OCI-LY3 (cell line): ENCODE data around the gene FCRL4.
A peak's percentile ranks its signal among the peaks of the same experiment; 100 is the strongest.

Experiments used
- H2AFZ ChIP-seq: fragments of 200-600, 300-600 bp; shearing (Covaris generic); 2 replicates; pipeline ENCODE4 v1.6.0; 2014; ENCODE audit warnings: antibody characterized with exemption, low read depth, low read length
- H3K27ac ChIP-seq: fragments of 200-600, 300-600 bp; sonication (generic); 2 replicates; pipeline ENCODE4 v1.5.1; 2014; ENCODE audit warnings: mild to moderate bottlenecking, low read length, moderate library complexity, mixed read lengths
- H3K27me3 ChIP-seq: fragments of 200-600, 300-600 bp; sonication (generic); 2 replicates; pipeline ENCODE4 v1.6.1; 2014; ENCODE audit warnings: low read depth, low read length, mixed read lengths
- H3K36me3 ChIP-seq: fragments of 200-600, 300-600 bp; sonication (generic); replicated peaks from 2 replicates; pipeline ENCODE3; 2014; ENCODE audit warnings: low read depth, low read length, mixed read lengths
- H3K4me1 ChIP-seq: fragments of 300-600, 200-600 bp; sonication (generic); 2 replicates; pipeline ENCODE4 v1.6.1; 2014; ENCODE audit warnings: low read length, mixed read lengths
- H3K4me2 ChIP-seq: fragments of 200-600, 300-600 bp; sonication (generic); 2 replicates; pipeline ENCODE4 v1.6.1; 2014; ENCODE audit warnings: low read length, mixed read lengths
- H3K4me3 ChIP-seq: fragments of 300-600, 200-600 bp; sonication (generic); 2 replicates; pipeline ENCODE4 v1.5.1; 2014; ENCODE audit warnings: antibody characterized with exemption, mild to moderate bottlenecking, low read length, moderate library complexity
- H3K79me2 ChIP-seq: fragments of 300-600, 200-600 bp; shearing (Covaris generic); 2 replicates; pipeline ENCODE4 v1.6.1; 2014; ENCODE audit warnings: mild to moderate bottlenecking, low read length, mixed read lengths
- H3K9ac ChIP-seq: fragments of 300-600, 200-600 bp; shearing (Covaris generic); 2 replicates; pipeline ENCODE4 v1.6.0; 2014; ENCODE audit warnings: mild to moderate bottlenecking, low read length, moderate library complexity
- H3K9me3 ChIP-seq: fragments of 200-600, 300-600 bp; shearing (Covaris generic); 2 replicates; pipeline ENCODE4 v1.6.1; 2014; ENCODE audit warnings: low read length, mixed read lengths; ENCODE audit not compliant: insufficient read depth
- H4K20me1 ChIP-seq: fragments of 200-600, 300-600 bp; sonication (generic); 2 replicates; pipeline ENCODE4 v1.6.1; 2016; ENCODE audit warnings: low read length, mixed read lengths; ENCODE audit not compliant: insufficient read depth
- CTCF ChIP-seq: fragments of 200-600, 300-600 bp; sonication (generic); IDR thresholded peaks from 2 replicates; pipeline ENCODE4 v1.5.1; 2014; ENCODE audit warnings: antibody characterized with exemption, low read length, low read depth
- EZH2phosphoT487 ChIP-seq: fragments of 200-600 bp; shearing (Covaris generic); IDR thresholded peaks from 2 replicates; pipeline ENCODE4 v1.6.1; 2018; ENCODE audit warnings: antibody characterized with exemption, mixed run types, low read depth

The FCRL4 gene

GRCh38 chr1:157618190-157618589, 20.3 kb upstream of the FCRL4 start:
- no peak overlapping the region for H3K27ac ChIP-seq
- H3K4me3 ChIP-seq: no peak overlapping the region
- peaks cover 9% of the 10 kb centered on the region; the same call in 1 of the 2 replicates for H4K20me1 ChIP-seq
- H3K9me3 ChIP-seq: no peaks in the 10 kb centered on the region
- no peaks in the 10 kb centered on the region for H3K79me2 ChIP-seq
- H3K9ac ChIP-seq: no peak overlapping the region
- no peaks in the 10 kb centered on the region for H3K36me3 ChIP-seq
- H3K4me1 ChIP-seq: no peaks in the 10 kb centered on the region
- no peak overlapping the region for H2AFZ ChIP-seq
- no peak for TF ChIP-seq EZH2phosphoT487
- no peak for TF ChIP-seq CTCF
- no peak overlapping the region for H3K4me2 ChIP-seq
- peaks cover 94% of the 10 kb centered on the region for H3K27me3 ChIP-seq

- no peaks in the 10 kb centered on the region for H3K9me3 ChIP-seq
- H3K36me3 ChIP-seq: no peaks in the 10 kb centered on the region
- TF ChIP-seq EZH2phosphoT487: no peak
- TF ChIP-seq CTCF: no peak
- H3K4me1 ChIP-seq: peaks cover 39% of the 10 kb centered on the region
- H2AFZ ChIP-seq: no peak overlapping the region
- H3K4me2 ChIP-seq: no peak overlapping the region
- H3K79me2 ChIP-seq: no peaks in the 10 kb centered on the region
- H3K27me3 ChIP-seq: peaks cover 76% of the 10 kb centered on the region
- H3K9ac ChIP-seq: no peak overlapping the region
- no peak overlapping the region for H3K27ac ChIP-seq
- no peak overlapping the region for H3K4me3 ChIP-seq
- peaks cover 33% of the 10 kb centered on the region for H4K20me1 ChIP-seq
Observed at GRCh38 chr1:157600236-157600635, 2.4 kb upstream of the FCRL4 start.

GRCh38 chr1:157596384-157596783, 1.5 kb downstream of the FCRL4 start:
- H3K9ac ChIP-seq: no peak overlapping the region
- H3K9me3 ChIP-seq: no peaks in the 10 kb centered on the region
- peaks cover 34% of the 10 kb centered on the region for H4K20me1 ChIP-seq
- H3K4me1 ChIP-seq: peaks cover 43% of the 10 kb centered on the region
- TF ChIP-seq EZH2phosphoT487: peak; percentile 81
- TF ChIP-seq CTCF: no peak
- H3K79me2 ChIP-seq: no peaks in the 10 kb centered on the region
- H2AFZ ChIP-seq: no peak overlapping the region
- no peaks in the 10 kb centered on the region for H3K36me3 ChIP-seq
- H3K4me3 ChIP-seq: peak overlapping the region; percentile 35; the same call in 1 of the 2 replicates
- peaks cover 66% of the 10 kb centered on the region for H3K27me3 ChIP-seq
- peak overlapping the region; percentile 8; the same call in 1 of the 2 replicates for H3K27ac ChIP-seq
- peak overlapping the region; percentile 64 for H3K4me2 ChIP-seq

- Histone ChIP-seq H3K36me3 (no peaks in the 10 kb centered on the region), H3K27me3 (peaks cover 66% of the 10 kb centered on the region), H4K20me1 (peaks cover 34% of the 10 kb centered on the region), H3K4me2 (peak overlapping the region; percentile 64), H3K9ac (no peak overlapping the region), H3K9me3 (no peaks in the 10 kb centered on the region), H3K4me3 (no peak overlapping the region), H3K79me2 (no peaks in the 10 kb centered on the region), H2AFZ (no peak overlapping the region), H3K4me1 (peaks cover 43% of the 10 kb centered on the region), H3K27ac (no peak overlapping the region)
- TF ChIP-seq EZH2phosphoT487 (peak; percentile 82; the same call in 1 of the 2 replicates), CTCF (no peak)
Observed at GRCh38 chr1:157595356-157595755, 2.5 kb downstream of the FCRL4 start.
